Caco-2 (cell line): ENCODE data around the gene IQGAP1. TPM values are rescaled to one million over a fixed set of nuclear protein-coding genes. Genes with fewer than 3 reads are reported as not detected.

Experiments used
- BruUV-seq: library from RNA; stranded (reverse); fragments of 400-500 nt; replicated peaks from 2 replicates; lab custom pipeline; 2021; lab: Mats Ljungman, UMichigan
- CTCF ChIA-PET: fragments of 300-600 bp; sonication (Branson Sonifier 250); formaldehyde crosslinking; loops from one replicate; lab custom pipeline; 2022; ENCODE audit warnings: antibody characterized with exemption; lab: Charles Lee
- POLR2A ChIA-PET: fragments of 300-600 bp; sonication (Branson Sonifier 250); formaldehyde crosslinking; loops from one replicate; lab custom pipeline; 2022; ENCODE audit warnings: antibody characterized with exemption; lab: Charles Lee
- DNase-seq, 2 experiments: peaks; one replicate each; pipeline versions ENCODE4 v3.0.0 to v3.0.0-alpha.2; 2020 to 2022
- H3K27me3 ChIP-seq: replicated peaks from 2 replicates; pipeline ENCODE4 v1.6.0; 2011; ENCODE audit warnings: low read length; ENCODE audit not compliant: control insufficient read depth, insufficient read depth
- H3K36me3 ChIP-seq: 2 replicates; pipeline ENCODE4 v1.5.1; 2011; ENCODE audit warnings: low read length; ENCODE audit not compliant: control insufficient read depth, insufficient read depth
- H3K4me1 ChIP-seq: fragments of 250-450 bp; sonication (Bioruptor Pico); 2 replicates; pipeline ENCODE4 v1.5.1; 2020; ENCODE audit warnings: mild to moderate bottlenecking
- H3K4me3 ChIP-seq: 2 replicates; pipeline ENCODE4 v1.5.1; 2011; ENCODE audit warnings: low read depth, mild to moderate bottlenecking, control low read depth, low read length
- H3K9me3 ChIP-seq: fragments of 250-450 bp; sonication (Bioruptor Pico); 2 replicates; pipeline ENCODE4 v1.5.1; 2020; ENCODE audit warnings: mild to moderate bottlenecking, moderate library complexity
- H3K27ac Mint-ChIP-seq: one replicate; pipeline ENCODE4 v1.8.0; 2022; ENCODE audit warnings: mixed read lengths; ENCODE audit not compliant: unreplicated experiment
- H3K27me3 Mint-ChIP-seq: one replicate; pipeline ENCODE4 v1.8.0; 2022; ENCODE audit warnings: mixed read lengths; ENCODE audit not compliant: insufficient read depth, unreplicated experiment
- H3K36me3 Mint-ChIP-seq: one replicate; pipeline ENCODE4 v1.8.0; 2022; ENCODE audit warnings: mild to moderate bottlenecking, mixed read lengths; ENCODE audit not compliant: insufficient read depth, unreplicated experiment
- H3K4me1 Mint-ChIP-seq: one replicate; pipeline ENCODE4 v1.8.0; 2022; ENCODE audit warnings: low read depth, mixed read lengths; ENCODE audit not compliant: unreplicated experiment
- H3K4me3 Mint-ChIP-seq: one replicate; pipeline ENCODE4 v1.8.0; 2022; ENCODE audit warnings: mild to moderate bottlenecking, moderate library complexity, mixed read lengths; ENCODE audit not compliant: unreplicated experiment
- H3K9me3 Mint-ChIP-seq: one replicate; pipeline ENCODE4 v1.8.0; 2022; ENCODE audit warnings: mixed read lengths; ENCODE audit not compliant: unreplicated experiment
- CTCF ChIP-seq, 2 experiments: fragments of 200-600 bp in 1 of 2; IDR thresholded peaks; 1 replicate in 1 of 2; 2 replicates in 1 of 2; pipeline versions ENCODE4 v1.5.1 to v1.8.0; 2011 to 2022; ENCODE audit warnings: antibody characterized with exemption in 1 of 2, control low read depth in 1 of 2, inconsistent platforms in 1 of 2, low read depth in 1 of 2, low read length in 1 of 2, mild to moderate bottlenecking in 1 of 2, moderate library complexity in 1 of 2; ENCODE audit not compliant: insufficient read depth in 1 of 2, severe bottlenecking in 1 of 2, unreplicated experiment in 1 of 2
- intact Hi-C: fragments of 100-400 bp; cut with micrococcal nuclease; formaldehyde crosslinking; loops from one replicate; pipeline ENCODE4 v1.10.0; 2022; ENCODE audit not compliant: unreplicated experiment
- total RNA-seq: library from RNA; stranded (reverse); gene quantifications from 2 replicates; pipeline ENCODE4 v1.2.3, GENCODE V29; 2022

IQGAP1 gene
- total RNA-seq, 1 experiment from 2014 or later: 142 TPM

- no peak for TF ChIP-seq CTCF (IDR thresholded peaks at IDR 0.05; ENCODE audit: insufficient read depth in 1 of 2, low read depth in 1 of 2, low read length in 1 of 2, severe bottlenecking in 1 of 2, unreplicated experiment in 1 of 2)
- H3K4me3 Mint-ChIP-seq: peak overlapping the region; percentile 94
- H3K36me3 ChIP-seq: no peaks in the 10 kb centered on the region; the same call in 1 of the 2 replicates
- H3K4me1 Mint-ChIP-seq: peaks cover 22% of the 10 kb centered on the region
- peak overlapping the region; percentile 87 for H3K4me3 ChIP-seq
- peak; percentile 49 to 53 for DNase-seq
- ChIA-PET CTCF (interaction anchor here (0.5 to 0.6 kb wide), 2 partner anchors 15 to 68 kb away, joined by 3 to 4 read pairs; no protein-coding TSS in a partner anchor), POLR2A (interaction anchor here (0.6 kb wide), 1 partner anchor 51 kb away, joined by 3 read pairs; no protein-coding TSS in a partner anchor)
- H3K36me3 Mint-ChIP-seq: peaks cover 10% of the 10 kb centered on the region
- peaks cover 10% of the 10 kb centered on the region; the same call in 1 of the 2 replicates for H3K4me1 ChIP-seq
- no peaks in the 10 kb centered on the region for H3K27me3 Mint-ChIP-seq
- no peaks in the 10 kb centered on the region for H3K9me3 ChIP-seq
- intact Hi-C loops: no loop called here
- H3K9me3 Mint-ChIP-seq: no peaks in the 10 kb centered on the region
- peak overlapping the region; percentile 79 for H3K27ac Mint-ChIP-seq
- no TSS peak for BruUV-seq
- no peaks in the 10 kb centered on the region for H3K27me3 ChIP-seq
Measured at GRCh38 chr15:90530250-90531051, 142.4 kb downstream of the IQGAP1 start.

GRCh38 chr15:90531147-90531546 lies 143.1 kb downstream of the IQGAP1 start:
- TF ChIP-seq CTCF (IDR thresholded peaks at IDR 0.05; ENCODE audit: insufficient read depth in 1 of 2, low read depth in 1 of 2, low read length in 1 of 2, severe bottlenecking in 1 of 2, unreplicated experiment in 1 of 2): no peak
- Histone ChIP-seq H3K4me1 (peaks cover 17% of the 10 kb centered on the region), H3K9me3 (no peaks in the 10 kb centered on the region), H3K4me3 (peak overlapping the region; percentile 87), H3K36me3 (no peaks in the 10 kb centered on the region; the same call in 1 of the 2 replicates), H3K27me3 (no peaks in the 10 kb centered on the region)
- peaks cover 10% of the 10 kb centered on the region for H3K36me3 Mint-ChIP-seq
- DNase-seq: no peak
- no peaks in the 10 kb centered on the region for H3K27me3 Mint-ChIP-seq
- peak overlapping the region; percentile 60 for H3K27ac Mint-ChIP-seq
- ChIA-PET CTCF (no interaction called here), POLR2A (interaction anchor here (0.6 kb wide), 1 partner anchor 52 kb away, joined by 3 read pairs; no protein-coding TSS in a partner anchor)
- TSS peak; percentile 39 for BruUV-seq
- H3K4me3 Mint-ChIP-seq: peak overlapping the region; percentile 94
- H3K4me1 Mint-ChIP-seq: peaks cover 25% of the 10 kb centered on the region
- H3K9me3 Mint-ChIP-seq: no peaks in the 10 kb centered on the region
- intact Hi-C loops: no loop called here

- no peak for DNase-seq
- no TSS peak for BruUV-seq
- no peaks in the 10 kb centered on the region for H3K27me3 ChIP-seq
- Mint-ChIP-seq H3K36me3 (peaks cover 6% of the 10 kb centered on the region), H3K27ac (no peak overlapping the region), H3K9me3 (no peaks in the 10 kb centered on the region), H3K27me3 (no peaks in the 10 kb centered on the region), H3K4me3 (no peak overlapping the region), H3K4me1 (peaks cover 26% of the 10 kb centered on the region)
- no peak for TF ChIP-seq CTCF (IDR thresholded peaks at IDR 0.05; ENCODE audit: insufficient read depth in 1 of 2, low read depth in 1 of 2, low read length in 1 of 2, severe bottlenecking in 1 of 2, unreplicated experiment in 1 of 2)
- H3K4me3 ChIP-seq: no peak overlapping the region
- no peaks in the 10 kb centered on the region; the same call in 1 of the 2 replicates for H3K36me3 ChIP-seq
- no peaks in the 10 kb centered on the region for H3K9me3 ChIP-seq
- H3K4me1 ChIP-seq: peaks cover 23% of the 10 kb centered on the region
- CTCF ChIA-PET: interaction anchor here (0.6 kb wide), 1 partner anchor 351 kb away, joined by 3 read pairs; no protein-coding TSS in a partner anchor
- POLR2A ChIA-PET: no interaction called here
- intact Hi-C loops: no loop called here
Measured at GRCh38 chr15:90535254-90535653, 147.2 kb downstream of the IQGAP1 start.
